GM18858 (cell line): ENCODE data around the gene ATF1.
"Not testable (repeated sequence)": the region's sequence is repeated elsewhere in the genome, so short reads cannot be mapped to it uniquely, and the experiment has no call there.

Source experiments
- ATAC-seq: cut with Tn5 transposase; IDR thresholded peaks from one replicate; pipeline ENCODE4 v1.9.1; 2021; ENCODE audit not compliant: unreplicated experiment

ATF1 gene

DNA sequence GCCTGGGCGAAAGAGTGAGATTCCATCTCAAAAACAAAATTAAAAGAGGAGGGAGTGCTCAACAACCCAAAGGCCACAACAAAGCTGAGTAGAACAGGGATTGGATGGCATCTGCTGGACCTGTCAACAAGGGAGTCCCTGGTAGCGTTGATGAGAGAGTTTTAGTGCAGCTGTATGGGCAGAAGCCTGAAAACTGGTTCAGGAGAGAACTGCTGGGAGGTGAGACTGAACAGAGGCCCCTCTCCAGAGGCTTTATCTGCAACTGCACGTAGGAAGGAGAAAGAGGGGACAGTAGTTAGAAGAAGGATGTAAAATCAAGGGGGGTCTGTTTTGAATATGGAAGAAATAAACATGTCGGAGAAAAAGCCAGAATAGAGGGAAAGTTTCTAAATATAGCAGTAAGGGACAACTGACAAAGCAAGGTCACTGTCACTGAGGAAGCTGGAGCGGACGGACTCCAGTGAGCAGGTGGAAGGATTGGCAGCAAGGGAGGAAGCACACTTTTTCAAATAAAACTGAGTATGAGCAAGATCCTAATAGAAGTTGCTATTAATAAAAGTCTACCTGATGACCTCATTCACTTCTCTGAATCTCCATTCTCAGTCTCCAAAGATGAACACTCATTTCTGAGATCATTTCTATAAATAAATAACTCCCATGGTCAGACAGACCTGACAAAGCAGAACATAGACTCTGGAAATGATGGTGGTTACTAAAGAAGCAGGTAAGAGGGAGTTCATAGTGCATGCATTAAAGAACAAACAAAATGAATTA, 11.8 kb upstream of the ATF1 start:
- no peak for ATAC-seq

DNA sequence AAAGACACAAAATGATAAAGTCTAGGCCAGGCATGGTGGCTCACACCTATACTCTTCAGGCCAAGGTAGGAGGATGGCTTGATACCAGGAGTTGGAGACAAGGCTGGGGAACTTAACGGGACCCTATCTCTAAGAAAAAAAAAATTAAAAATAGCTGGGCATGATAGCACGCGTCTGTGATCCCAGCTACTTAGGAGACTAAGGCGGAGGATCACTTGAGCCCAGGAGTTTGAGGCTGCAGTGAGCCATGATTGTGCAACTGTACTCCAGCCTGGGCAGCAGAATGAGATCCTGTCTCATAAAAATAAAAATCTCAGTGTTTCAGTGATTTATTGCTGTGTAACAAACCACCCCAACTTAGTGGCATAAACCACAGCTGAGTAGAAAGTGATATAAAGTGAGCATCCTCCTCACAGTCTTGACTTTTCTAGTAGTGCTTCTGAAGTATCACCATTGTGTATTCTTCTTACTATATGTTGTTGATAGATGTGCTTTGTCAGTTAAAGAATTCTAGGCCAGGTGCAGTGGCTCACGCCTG, 10.6 kb upstream of the ATF1 start:
- no peak for ATAC-seq

DNA sequence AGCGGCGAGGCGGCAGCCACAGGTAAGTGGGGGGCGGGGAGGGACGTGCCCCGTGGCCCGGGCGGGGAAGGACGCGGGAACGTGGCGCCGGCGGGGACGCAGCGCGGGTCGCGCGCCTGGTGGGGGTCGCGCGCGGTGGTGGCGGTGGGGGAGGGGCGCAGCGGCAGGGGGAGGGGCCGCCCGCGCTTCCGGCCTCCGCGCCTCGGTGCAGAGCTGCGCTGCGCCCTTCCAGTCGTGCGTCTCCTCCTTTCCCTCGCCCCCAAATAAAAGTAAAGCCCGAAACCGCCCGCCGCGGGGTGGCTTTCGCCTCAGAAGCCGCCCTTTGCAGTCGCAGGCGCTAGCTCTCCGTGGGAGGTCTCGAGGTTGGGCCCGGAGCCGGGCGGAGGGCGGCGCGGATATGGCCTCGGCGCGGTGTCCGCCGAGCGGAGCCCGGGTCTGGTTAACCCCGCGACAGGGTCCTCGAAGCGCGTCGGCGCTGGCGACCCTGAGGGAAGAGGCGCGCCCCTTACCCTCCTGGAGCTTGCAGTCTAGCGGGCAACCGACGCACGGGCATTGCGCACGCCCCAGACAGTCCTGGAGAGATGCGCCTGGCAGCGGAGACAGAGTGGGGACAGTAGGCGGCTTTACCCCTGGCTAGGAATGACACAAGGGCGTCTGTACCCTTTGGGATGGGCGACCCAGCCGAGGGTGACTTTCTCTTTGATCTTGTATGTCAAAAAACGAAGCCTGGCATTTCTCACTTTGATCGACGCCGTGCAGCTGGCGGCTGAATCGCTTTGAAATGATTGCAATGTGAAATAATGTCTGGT, 589 bp downstream of the ATF1 start:
- peak; percentile 17 for ATAC-seq

DNA sequence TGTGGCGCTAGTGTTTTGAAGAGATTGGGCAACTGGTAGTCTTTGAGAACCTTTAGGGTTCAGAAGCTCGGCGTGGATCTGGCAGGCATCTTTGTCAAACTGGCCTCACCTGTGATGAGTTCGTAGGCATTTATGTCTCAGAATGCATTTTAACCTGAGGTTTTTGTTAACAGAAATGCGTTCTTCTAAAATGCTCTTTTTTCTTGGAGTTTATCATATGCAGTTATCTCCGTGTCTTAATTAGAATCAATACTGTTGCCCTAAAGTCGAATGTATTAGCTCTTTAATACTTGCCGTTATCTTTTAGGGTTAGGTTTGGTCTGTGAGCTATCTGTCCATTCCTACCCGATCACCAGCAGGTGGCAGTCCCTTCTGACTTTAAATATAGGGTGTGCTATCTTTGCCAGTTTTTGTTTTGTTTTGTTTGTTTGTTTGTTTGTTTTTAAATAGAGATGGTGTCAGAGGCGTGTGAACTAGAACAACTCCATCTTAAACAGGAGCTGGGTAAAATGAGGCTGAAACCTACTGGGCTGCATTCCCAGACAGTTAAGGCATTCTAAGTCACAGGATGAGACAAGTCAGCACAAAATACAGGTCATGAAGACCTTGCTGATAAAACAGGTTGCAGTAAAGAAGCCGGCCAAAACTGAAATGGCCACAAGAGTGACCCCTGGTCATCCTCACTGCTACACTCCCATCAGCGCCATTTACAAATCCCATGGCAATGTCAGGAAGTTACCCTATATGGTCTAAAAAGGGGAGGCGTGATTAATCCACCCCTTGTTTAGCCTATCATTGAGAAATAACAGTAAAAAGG, 1.4 kb downstream of the ATF1 start:
- ATAC-seq, result peak; percentile 44

DNA sequence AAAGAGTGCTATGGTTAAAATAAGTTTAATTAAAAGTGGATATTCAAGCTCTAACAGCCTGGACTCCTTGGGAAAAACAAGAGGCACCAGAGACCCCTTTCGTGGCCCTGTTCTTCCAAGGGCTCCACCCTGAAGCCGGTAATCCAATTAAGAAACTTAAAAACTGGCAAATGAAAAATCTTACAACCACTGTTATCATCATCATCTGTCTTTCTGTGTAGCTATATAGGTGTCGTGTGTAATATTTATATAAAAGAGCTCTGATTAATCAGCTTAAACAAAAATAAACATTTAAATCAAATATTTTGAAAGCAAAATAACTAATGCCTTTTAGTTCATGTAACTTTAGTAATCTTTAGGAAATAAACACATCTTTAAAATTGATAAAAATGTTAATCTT, 4.5 kb downstream of the ATF1 start:
- ATAC-seq, result no peak

DNA sequence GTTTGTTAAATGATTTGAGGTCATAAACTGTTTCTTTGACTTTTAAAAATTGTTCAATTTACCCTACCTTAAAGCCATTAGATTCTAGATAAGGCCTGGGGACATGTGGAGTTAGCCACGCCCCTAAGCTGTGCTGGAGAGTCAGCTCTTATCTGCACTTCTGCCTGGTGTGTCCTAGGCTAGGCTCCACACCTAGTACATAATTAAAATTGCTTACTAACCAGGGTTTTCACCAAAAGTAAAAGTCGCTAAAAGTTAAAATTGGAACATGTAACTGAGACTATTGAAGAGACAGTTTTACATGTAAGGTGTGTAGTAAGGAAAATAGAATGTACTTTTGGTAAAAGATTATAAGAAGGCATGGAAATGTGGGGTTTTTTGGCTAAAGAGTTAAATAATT, 4.9 kb downstream of the ATF1 start:
- ATAC-seq, result not testable (repeated sequence)

DNA sequence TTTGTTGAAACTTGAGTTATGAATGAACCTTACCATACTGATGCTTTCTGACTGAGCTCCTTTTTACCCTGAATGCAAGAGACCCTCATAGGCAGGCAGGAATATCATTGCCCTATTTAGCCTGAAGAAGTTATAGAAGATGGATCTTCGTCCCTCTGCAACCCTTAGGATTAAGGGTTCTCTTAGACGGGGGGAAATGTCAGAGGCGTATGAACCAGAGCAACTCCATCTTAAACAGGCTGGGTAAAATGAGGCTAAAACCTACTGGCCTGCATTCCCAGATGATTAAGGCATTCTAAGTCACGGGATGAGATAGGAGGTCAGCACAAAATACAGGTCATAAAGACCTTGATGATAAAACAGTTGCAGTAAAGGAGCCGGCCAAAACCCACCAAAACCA, 7.5 kb downstream of the ATF1 start:
- ATAC-seq, result no peak

DNA sequence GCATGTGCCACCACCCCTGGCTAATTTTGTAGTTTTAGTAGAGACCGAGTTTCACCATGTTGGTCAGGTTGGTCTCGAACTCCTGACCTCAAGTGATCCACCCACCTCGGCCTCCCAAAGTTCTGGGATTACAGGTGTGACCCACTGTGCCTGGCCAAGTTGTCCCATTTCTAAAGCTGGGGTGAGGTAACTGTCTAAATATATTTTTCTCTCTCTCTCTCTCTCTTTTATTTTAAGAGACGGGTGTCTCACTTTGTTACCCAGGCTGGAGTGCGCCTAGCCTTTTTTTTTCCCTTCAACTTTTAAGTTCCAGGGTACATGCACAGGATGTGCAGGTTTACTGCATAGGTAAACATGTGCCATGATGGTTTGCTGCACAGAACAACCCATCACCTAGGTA, 8.6 kb downstream of the ATF1 start:
- no peak for ATAC-seq

DNA sequence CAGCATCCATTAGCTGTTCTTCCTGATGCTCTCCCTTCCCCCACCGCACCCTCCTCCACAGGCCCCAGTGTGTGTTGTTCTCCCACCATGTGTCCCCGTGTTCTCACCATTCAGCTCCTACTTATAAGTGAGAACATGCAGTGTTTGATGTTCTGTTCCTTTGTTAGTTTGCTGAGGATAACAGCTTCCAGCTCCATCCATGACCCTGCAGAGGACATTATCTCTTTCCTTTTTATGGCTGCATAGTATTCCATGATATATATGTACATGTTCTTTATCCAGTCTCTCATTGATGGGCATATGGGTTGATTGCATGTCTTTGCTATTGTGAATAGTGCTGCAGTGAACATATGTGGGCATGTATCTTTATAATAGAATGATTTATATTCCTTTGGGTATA, 9.0 kb downstream of the ATF1 start:
- ATAC-seq, result no peak

DNA sequence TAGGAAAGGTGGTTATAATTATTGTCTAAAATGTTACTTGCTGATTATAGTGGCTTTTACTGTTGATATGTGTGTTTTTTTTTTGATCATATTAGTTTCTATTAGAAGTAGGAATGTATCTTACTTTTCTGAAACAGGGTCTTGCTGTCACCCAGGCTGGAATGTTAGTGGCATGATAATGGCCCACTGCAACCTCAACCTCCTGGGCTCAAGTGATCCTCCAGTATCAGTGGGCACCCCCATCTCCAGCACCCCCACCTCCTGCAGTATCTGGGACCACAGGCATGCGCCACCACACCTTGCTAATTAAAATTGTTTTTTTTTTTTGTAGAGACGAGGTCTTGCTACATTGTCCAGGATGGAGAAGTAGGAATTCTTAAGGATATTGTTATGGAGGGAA, 11.3 kb downstream of the ATF1 start:
- ATAC-seq, result no peak

DNA sequence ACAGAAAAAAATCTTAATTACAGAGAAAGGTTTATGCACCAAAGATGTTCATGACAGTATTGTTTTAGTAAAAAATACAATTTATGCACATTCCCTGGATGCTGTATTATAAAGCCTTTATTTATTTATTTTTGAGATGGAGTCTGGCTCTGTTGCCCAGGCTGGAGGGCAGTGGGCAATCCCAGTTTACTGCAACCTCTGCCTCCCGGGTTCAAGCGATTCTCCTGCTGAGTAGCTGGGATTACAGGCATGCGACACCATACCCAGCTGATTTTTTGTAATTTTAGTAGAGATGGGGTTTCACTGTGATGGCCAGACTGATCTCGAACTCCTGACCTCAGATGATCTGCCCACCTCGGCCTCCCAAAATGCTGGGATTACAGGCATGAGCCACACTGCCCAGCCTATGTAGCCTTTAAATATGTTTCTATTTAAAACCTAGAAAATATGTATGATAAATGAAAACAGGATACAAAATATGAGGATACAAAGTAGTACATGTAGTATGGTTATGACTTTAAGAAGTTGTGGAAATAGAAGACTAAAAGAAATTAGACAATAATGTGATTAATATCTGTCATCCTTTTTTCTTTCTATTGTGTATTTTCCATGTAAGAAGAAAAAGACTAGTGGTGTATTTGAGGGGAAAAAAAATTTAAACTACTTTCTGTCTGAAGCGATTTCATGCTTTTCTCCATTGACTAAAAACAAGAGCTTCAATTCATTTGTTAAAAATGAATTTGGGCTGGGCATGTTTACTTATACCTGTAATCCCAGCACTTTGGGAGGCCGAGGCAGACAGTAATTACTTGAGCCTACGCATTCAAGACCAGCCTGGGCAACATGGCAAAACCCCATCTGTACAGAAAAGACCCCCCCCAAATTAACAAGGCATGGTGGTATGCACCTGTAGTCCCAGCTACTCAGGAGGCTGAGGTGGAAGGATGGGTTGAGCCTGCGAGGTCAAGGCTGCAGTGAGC, 13.1 kb downstream of the ATF1 start:
- no peak for ATAC-seq

DNA sequence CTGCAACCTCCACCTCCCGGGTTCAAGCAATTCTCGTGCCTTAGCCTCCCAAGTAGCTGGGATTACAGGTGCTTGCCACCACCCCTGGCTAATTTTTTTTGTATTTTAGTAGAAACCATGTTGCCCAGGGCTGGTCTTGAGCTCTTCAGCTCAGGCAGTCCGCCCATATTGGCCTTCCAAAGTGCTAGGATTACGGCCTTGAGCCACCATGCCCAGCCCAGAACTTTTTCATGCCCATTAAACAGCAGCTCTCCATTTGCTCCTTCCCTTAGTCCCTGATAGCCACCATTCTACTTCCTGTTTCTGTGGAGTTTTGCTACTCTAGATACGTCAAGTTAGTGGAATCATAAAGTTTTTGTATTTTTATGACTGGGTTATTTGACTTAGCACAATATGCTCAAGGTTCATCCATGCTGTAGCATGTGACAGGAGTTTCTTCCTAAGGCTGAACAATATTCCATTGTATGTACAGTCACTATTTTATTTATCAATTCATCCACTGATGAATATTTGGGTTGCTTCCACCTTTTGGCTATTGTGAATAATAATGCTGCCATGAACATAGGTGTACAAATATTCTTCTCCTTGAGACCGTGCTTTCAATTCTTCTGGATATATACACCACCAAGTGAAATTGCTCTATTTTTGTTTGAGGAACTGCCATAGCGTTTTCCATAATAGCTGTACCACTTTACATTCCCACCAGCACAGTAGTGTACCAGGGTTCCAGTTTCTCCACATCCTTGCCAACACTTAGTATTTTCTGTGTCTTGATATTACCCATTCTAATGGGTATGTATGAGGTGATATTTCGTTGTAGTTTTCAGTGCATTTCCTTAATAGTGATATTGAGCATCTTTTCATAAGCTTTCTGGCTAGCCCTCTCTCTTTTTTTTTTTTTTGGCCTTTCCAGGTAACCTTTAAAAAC, 15.0 kb downstream of the ATF1 start:
- ATAC-seq, result no peak

DNA sequence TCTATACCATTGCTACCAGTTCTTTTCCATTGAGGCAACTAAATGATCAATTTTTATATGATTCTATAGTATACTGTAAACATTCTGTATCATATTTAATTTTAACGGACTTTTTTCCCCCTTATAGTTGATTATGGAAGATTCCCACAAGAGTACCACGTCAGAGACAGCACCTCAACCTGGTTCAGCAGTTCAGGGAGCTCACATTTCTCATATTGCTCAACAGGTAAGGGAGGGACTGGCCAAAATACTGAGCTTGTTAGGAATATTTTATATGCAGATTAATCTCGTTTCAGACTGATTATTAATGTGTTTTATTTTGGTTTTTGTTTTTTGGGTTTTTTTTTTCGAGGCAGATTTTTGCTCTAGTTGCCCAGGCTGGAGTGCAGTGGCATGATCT, 16.1 kb downstream of the ATF1 start:
- ATAC-seq, result no peak

DNA sequence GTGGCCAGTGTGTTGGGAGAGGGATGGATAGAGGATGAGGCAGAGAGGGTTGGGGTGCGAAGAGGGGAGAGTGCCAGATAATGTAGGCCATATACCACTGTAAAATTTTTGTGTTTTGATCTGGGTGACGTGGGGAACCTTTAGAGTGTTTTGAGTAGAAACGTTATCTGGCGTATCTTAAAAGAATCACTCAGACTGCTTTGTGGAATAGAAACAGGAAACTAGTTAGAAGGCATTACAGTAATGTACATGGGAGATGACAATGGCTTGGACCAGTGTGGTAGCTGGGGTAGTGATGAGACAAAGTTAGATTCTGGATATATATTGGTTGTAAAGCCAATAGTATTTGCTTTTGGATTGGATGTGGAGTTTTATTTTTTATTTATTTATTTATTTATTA, 20.6 kb downstream of the ATF1 start:
- ATAC-seq, result no peak

DNA sequence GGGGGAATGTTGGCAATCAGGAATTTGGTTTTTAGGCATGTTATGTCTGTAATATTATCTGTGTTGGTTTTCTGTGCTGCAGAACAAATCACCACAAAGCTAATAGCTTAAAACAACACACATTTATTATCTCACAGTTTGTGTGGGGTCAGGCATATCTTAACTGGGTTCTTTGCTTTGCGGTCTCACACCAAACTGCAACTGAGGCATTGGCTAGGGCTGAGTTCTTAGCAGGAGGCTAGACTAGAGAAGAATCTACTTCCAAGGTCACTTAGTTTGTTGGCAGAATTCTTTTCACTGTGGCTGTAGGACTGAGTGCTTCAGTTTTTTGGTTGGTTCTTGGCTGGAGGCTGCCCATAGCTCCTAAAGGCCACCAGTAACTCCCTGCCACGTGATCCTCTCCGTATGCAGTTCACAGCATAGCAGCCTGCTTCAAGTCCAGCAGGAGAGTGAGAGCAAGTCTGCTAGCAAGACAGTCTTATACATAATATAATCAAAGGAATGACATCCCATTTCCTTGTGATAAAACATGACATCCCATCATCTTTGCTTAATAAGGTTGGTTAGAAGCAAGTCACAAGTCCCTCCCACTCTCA, 21.6 kb downstream of the ATF1 start:
- ATAC-seq, result no peak

DNA sequence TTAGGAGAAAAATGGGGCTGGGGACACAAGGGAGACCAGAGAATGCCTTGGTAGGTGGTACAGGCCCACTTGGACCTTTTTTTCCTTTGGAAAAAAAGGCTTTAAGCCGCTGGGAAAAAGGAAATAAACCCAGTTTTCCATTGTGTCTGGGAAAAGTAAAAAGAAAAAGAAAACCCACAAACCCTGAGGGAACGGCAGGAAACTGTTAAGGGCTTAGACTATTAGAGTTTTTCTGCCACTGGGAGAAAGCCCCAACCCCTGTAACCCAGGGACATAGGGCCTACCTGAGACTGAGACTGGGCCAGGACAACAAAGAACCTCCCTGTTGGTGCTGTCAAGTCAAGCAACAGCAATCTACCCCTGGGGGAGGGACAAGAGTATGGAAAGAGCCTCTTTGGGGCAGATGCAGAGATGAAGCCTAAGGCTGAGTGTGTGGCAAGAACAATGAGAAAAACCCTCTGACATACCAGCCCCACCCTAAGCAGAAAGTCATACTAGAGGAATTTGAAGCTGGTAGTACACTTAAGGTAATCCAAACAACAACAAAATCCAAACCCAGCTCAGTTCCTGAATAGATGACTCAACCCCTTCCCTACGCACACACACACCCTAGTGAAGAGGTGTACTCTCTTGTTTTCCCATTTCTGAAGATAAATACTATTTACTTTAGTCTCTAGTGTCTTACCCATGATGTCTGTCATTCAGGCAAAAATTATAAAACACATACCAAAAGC, 22.8 kb downstream of the ATF1 start:
- no peak for ATAC-seq

DNA sequence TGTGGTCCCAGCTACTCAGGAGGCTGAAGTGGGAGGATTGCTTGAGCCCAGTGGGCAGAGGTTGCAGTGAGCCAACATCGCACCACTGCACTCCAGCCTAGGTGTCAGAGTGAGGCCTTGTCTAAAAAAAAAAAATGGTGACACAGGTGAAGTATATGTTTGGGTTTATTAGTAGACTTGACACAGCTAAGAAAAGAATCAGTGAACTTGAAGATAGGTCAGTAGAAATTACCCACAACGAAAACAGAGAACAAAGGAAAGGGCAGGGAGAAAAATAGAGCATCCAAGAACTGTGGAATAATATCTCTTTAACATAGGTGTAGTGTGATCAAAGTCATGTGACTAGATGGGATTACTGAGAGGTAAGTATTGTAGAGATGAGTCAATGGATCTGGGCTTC, 23.7 kb downstream of the ATF1 start:
- no peak for ATAC-seq

DNA sequence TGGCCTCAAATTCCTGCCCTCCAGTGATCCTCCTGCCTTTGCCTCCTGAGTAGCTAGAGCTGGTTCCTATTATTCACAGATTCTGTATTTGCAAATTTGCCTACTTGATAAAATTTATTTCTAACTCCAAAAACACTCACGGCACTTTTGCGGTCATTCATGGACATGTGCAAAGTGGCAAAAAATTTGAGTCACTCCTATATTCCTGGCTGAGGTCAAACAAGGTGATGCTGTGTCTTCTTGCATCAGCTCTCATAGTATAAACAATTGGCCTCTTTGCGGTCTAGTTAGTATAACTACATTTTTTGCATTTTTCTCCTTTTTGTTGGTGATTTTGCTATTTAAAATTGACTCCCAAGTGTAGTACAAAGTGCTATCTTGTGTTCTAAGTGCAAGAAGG, 24.7 kb downstream of the ATF1 start:
- ATAC-seq, result no peak
